ENCODE results near the gene THBS4.

THBS4 gene

GRCh38 chr5:79990598-79991507, 44.3 kb upstream of the THBS4 start, which contains the start of gene MTX3:
TSS of gene MTX3 (minus strand) at chr5:79991262. CDS start at chr5:79991238, 24 bp downstream.
- peak within 1 kb of the TSS; percentile 66 for H3K4me3 ChIP-seq (ENCODE audit: insufficient read depth, low read length, poor library complexity, severe bottlenecking)
- peak within 1 kb of the TSS; percentile 74 for H3K4me2 ChIP-seq (ENCODE audit: low read depth, low read length, poor library complexity, severe bottlenecking)
- H3K9me3 ChIP-seq (ENCODE audit: insufficient read depth, low read length): no peaks in the 10 kb centered on the region
- peaks cover 8% of the 10 kb centered on the region; the same call in 1 of the 2 replicates for H3F3A ChIP-seq (ENCODE audit: insufficient read depth)
- H3K9ac ChIP-seq (ENCODE audit: low read length): peak within 1 kb of the TSS; percentile 76
- H3K27me3 ChIP-seq (ENCODE audit: low read length): no peaks in the 10 kb centered on the region
- H3K36me3 ChIP-seq (ENCODE audit: low read length): peaks cover 10% of the 10 kb centered on the region; the same call in 1 of the 2 replicates
- no peak for TF ChIP-seq EZH2phosphoT487 (conservative IDR thresholded peaks at IDR 0.05; ENCODE audit: low read length)
- TF ChIP-seq, protein P1, sequence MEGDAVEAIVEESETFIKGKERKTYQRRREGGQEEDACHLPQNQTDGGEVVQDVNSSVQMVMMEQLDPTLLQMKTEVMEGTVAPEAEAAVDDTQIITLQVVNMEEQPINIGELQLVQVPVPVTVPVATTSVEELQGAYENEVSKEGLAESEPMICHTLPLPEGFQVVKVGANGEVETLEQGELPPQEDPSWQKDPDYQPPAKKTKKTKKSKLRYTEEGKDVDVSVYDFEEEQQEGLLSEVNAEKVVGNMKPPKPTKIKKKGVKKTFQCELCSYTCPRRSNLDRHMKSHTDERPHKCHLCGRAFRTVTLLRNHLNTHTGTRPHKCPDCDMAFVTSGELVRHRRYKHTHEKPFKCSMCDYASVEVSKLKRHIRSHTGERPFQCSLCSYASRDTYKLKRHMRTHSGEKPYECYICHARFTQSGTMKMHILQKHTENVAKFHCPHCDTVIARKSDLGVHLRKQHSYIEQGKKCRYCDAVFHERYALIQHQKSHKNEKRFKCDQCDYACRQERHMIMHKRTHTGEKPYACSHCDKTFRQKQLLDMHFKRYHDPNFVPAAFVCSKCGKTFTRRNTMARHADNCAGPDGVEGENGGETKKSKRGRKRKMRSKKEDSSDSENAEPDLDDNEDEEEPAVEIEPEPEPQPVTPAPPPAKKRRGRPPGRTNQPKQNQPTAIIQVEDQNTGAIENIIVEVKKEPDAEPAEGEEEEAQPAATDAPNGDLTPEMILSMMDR (IDR thresholded peaks at IDR 0.05; ENCODE audit: insufficient read depth, low read length, poor library complexity, severe bottlenecking): no peak
- H2AFZ ChIP-seq (ENCODE audit: low read depth, low read length, severe bottlenecking): peak within 1 kb of the TSS; percentile 68
- H3K9me2 ChIP-seq (replicated peaks; ENCODE audit: insufficient read depth, low read length): no peaks in the 10 kb centered on the region
- no peaks in the 10 kb centered on the region for H4K20me1 ChIP-seq (ENCODE audit: low read depth, low read length)
- H3K27ac ChIP-seq (ENCODE audit: low read depth, low read length): peak within 1 kb of the TSS; percentile 72
- peaks cover 17% of the 10 kb centered on the region; the same call in 1 of the 2 replicates for H3K79me2 ChIP-seq (ENCODE audit: insufficient read depth, low read length)

- H3K4me2 ChIP-seq (ENCODE audit: low read depth, low read length, poor library complexity, severe bottlenecking): peak overlapping the region; percentile 74
- H4K20me1 ChIP-seq (ENCODE audit: low read depth, low read length): no peaks in the 10 kb centered on the region
- peaks cover 5% of the 10 kb centered on the region; the same call in 1 of the 2 replicates for H3K36me3 ChIP-seq (ENCODE audit: low read length)
- no peak overlapping the region for H3K9ac ChIP-seq (ENCODE audit: low read length)
- H3K4me3 ChIP-seq (ENCODE audit: insufficient read depth, low read length, poor library complexity, severe bottlenecking): no peak overlapping the region
- no peak overlapping the region for H3K27ac ChIP-seq (ENCODE audit: low read depth, low read length)
- peaks cover 17% of the 10 kb centered on the region; the same call in 1 of the 2 replicates for H3K79me2 ChIP-seq (ENCODE audit: insufficient read depth, low read length)
- H2AFZ ChIP-seq (ENCODE audit: low read depth, low read length, severe bottlenecking): no peak overlapping the region
- H3F3A ChIP-seq (ENCODE audit: insufficient read depth): peaks cover 8% of the 10 kb centered on the region; the same call in 1 of the 2 replicates
- no peaks in the 10 kb centered on the region for H3K27me3 ChIP-seq (ENCODE audit: low read length)
- H3K9me3 ChIP-seq (ENCODE audit: insufficient read depth, low read length): no peaks in the 10 kb centered on the region
- TF ChIP-seq, protein P1 (IDR thresholded peaks at IDR 0.05; ENCODE audit: insufficient read depth, low read length, poor library complexity, severe bottlenecking): no peak
- TF ChIP-seq EZH2phosphoT487 (conservative IDR thresholded peaks at IDR 0.05; ENCODE audit: low read length): no peak
- no peaks in the 10 kb centered on the region for H3K9me2 ChIP-seq (replicated peaks; ENCODE audit: insufficient read depth, low read length)
These were observed 42.1 kb upstream of the THBS4 start for GRCh38 chr5:79992891-79993657.

- no peak for TF ChIP-seq EZH2phosphoT487 (conservative IDR thresholded peaks at IDR 0.05; ENCODE audit: low read length)
- TF ChIP-seq, protein P1 (IDR thresholded peaks at IDR 0.05; ENCODE audit: insufficient read depth, low read length, poor library complexity, severe bottlenecking): no peak
- Histone ChIP-seq H3K27ac (ENCODE audit: low read depth, low read length) (no peak overlapping the region), H3K79me2 (ENCODE audit: insufficient read depth, low read length) (no peaks in the 10 kb centered on the region), H3K4me3 (ENCODE audit: insufficient read depth, low read length, poor library complexity, severe bottlenecking) (no peak overlapping the region), H3F3A (ENCODE audit: insufficient read depth) (no peaks in the 10 kb centered on the region), H3K9ac (ENCODE audit: low read length) (no peak overlapping the region), H3K9me2 (replicated peaks; ENCODE audit: insufficient read depth, low read length) (no peaks in the 10 kb centered on the region), H3K9me3 (ENCODE audit: insufficient read depth, low read length) (no peaks in the 10 kb centered on the region), H3K36me3 (ENCODE audit: low read length) (no peaks in the 10 kb centered on the region), H2AFZ (ENCODE audit: low read depth, low read length, severe bottlenecking) (no peak overlapping the region), H4K20me1 (ENCODE audit: low read depth, low read length) (no peaks in the 10 kb centered on the region), H3K27me3 (ENCODE audit: low read length) (no peaks in the 10 kb centered on the region), H3K4me2 (ENCODE audit: low read depth, low read length, poor library complexity, severe bottlenecking) (no peak overlapping the region)
These were observed 35.4 kb upstream of the THBS4 start for GRCh38 chr5:79999722-80000121.
